ENCODE measurements around the gene HIP1R.

Gene HIP1R

DNA sequence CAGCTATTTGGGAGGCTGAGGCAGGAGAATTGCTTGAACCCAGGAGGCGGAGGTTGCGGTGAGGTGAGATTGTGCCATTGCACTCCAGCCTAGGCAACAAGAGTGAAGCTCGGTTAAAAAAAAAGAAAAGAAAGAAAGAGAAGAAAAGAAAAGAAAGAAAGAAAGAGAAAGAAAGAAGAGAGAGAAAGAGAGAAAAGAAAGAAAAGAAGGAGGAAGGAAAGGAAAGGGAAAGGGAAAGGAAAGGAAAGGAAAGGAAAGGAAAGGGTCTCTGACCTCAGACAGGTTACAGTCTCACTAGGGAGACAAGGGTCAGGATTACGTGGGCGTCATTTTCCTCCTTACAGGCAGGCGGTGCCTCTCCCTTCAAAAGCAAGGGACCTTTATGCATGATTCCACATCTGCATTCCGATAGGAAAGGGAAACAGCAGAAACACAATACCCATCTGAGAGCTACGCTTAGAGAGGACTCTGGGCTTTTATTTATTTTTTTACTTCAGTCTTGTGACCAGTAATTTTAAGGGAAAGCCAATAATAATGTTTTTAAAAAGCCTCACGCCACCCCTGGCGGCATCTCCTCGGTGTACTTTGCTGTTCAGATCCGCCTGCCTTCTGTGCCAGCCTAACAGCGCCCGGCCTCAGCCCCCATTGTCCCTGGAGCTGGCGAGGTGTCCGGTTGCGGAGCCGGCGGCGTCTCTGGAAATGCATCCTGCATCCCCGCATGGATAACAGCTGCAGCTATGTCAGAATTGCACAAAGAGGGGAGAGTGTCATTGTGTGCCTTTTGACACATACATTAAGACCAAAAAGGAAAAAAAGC is 945 bp upstream of the HIP1R start:
- DNase-seq (ENCODE audit: low spot score) = peak; percentile 73

- DNase-seq (ENCODE audit: low spot score) = peak; percentile 85
Measured at GRCh38 chr12:122835750-122836026, 431 bp downstream of the HIP1R start.

- no peak for DNase-seq (ENCODE audit: low spot score)
Measured at GRCh38 chr12:122836027-122836921, 1.0 kb downstream of the HIP1R start.

GRCh38 chr12:122837306-122838265 is 2.3 kb downstream of the HIP1R start:
- DNase-seq (ENCODE audit: low spot score) = no peak

- DNase-seq (ENCODE audit: low spot score) = no peak
Measured at GRCh38 chr12:122838841-122839240, 3.6 kb downstream of the HIP1R start.

DNA sequence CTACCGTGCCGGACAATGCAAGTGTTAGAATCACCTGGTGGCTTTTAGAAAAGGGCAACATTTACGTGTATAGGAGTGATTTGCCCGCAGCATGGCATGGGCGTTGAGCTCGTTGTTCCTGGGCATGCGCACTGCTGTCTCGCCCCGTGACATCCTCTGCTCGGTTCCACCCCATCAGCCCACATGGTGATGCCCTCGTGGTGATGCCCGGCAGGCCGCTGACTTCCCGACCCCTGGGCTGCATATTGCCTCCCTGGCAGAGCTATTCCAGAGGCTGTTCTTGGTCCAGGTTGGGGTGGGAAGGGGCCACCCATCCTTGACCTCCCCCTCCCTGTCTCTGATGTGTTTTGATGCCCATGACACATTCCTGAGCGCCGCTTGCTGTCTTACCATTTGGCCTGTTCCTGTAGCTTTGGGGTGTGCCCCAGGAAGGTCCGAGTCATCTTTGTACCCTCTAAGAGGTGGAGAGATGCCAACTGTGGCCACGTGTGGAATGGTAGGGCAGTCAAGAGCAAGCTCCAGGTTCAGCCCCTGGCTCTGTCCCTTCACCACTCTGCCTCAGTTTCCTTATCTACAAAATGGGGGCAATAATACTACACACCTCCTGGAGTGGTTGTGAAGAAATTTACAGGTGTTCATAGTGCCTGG is 4.8 kb downstream of the HIP1R start:
- no peak for DNase-seq (ENCODE audit: low spot score)

DNA sequence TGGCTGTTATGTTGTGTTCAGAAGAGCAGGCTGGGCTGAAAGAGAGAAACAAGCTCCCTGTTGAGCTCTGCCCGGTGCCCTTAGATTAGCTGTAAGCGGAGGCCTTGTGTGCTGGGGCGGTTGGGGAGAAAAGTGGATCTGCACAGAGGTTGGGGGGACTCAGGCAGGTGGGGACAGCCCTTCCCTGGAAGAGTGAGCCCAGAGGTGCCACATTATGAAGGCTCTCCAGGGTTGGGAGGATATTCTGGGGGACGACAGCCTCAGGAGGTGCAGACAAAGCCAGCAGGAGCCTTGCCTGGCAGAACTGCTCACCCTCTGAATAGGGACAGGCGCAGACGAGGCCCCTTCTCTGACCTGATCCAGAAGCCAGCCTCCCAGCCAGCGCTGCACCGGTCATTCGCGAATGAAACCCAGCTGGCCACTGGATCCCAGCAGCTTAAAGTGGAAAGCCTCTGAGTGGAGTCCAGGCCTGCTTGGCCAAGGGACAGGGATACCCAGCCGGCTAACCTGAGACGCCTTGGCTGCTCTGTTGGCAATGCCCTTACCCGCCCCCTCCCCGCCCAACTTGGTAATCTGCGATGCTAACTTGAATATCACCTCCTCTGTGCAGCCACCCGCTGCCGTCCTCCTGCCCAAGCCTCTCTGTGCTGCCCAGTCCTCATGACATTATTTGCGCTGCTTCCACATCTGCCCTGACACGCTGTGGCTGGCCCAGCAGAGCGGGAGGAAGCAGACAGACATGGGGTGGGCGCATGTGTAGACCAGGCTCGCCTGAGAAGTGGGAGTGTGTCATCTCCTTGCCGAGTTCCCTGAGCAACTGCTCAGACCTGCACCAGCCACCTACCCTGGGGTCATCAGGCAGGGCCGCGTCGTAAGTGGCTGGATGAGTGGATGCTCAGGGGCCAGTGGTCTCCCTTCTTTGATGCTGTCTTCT is 5.6 kb downstream of the HIP1R start:
- DNase-seq (ENCODE audit: low spot score) = no peak

- DNase-seq (ENCODE audit: low spot score) = no peak
Measured at GRCh38 chr12:122841544-122842321, 6.5 kb downstream of the HIP1R start.

DNA sequence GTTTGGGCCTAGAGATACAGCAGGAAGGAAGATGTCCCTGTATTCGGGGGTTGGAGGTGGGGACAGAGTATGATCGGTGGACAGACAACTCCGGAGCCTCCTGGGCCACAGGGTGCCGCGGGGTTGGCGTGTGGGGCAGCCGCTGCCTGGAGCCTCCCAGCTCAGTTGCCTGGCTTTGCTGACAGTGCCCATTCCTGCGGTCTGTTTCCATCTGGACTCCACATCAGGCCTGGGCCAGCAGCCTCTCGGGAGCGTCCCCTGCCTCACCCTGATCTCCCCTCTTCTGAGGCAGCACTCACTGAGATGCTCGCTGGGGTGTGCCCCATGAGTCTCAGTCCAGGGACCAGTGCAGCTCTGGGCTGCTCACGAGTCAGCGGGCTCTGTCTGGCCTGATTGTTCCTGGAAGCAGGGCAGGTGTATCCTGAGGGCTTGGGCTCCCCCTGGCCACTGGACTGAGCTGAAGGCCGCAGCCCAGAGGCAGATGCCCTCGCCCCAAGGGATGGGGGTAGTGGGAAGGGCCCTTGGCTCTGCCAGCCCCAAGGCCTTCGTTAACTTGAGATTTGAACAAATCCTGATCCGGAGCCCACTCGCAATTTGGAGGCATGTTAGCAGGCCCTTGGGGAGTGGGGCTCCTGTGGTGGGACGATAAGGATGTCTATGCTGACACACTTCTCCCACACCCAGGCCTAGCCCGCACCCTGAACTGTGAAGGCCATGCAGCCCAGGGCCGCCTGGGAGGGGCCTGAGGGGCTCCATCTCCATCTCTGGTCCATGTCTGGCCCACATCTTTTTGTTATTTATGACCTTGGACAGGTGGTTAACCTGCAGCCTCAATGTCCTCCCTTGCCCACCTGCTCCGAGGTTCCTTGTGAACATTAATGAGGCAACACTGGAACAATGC is 7.5 kb downstream of the HIP1R start:
- DNase-seq (ENCODE audit: low spot score) = no peak

- no peak for DNase-seq (ENCODE audit: low spot score)
Measured at GRCh38 chr12:122843455-122843854, 8.2 kb downstream of the HIP1R start.

DNA sequence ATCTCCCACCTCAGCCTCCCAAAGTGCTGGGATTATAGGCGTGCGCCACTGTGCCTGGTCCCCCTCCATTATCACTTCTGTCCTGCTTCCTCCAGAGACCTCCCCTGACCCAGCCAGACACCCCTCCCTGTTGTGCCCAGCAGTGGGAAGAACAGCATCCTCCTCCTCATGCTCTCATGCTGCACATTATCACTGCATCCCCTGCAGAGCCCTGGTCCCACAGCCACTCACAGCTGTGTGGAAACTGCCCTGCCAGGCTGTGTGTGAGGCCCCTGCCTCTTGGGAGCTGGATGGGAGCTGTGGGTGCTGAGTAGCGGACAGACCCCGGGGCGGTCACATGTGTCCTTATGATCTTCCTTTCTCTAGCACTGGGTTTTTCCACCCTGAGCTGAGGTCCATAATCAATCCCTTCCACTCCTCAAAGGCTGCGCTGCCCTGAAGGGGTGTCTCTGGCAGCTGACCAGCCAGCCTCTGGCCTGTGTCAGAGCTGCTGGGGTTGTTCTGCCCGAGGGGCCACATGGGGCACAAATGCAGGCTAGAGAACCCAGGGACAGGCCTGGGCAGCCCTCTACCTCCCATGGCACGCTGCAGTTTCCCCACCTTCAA is 9.2 kb downstream of the HIP1R start:
- no peak for DNase-seq (ENCODE audit: low spot score)

DNA sequence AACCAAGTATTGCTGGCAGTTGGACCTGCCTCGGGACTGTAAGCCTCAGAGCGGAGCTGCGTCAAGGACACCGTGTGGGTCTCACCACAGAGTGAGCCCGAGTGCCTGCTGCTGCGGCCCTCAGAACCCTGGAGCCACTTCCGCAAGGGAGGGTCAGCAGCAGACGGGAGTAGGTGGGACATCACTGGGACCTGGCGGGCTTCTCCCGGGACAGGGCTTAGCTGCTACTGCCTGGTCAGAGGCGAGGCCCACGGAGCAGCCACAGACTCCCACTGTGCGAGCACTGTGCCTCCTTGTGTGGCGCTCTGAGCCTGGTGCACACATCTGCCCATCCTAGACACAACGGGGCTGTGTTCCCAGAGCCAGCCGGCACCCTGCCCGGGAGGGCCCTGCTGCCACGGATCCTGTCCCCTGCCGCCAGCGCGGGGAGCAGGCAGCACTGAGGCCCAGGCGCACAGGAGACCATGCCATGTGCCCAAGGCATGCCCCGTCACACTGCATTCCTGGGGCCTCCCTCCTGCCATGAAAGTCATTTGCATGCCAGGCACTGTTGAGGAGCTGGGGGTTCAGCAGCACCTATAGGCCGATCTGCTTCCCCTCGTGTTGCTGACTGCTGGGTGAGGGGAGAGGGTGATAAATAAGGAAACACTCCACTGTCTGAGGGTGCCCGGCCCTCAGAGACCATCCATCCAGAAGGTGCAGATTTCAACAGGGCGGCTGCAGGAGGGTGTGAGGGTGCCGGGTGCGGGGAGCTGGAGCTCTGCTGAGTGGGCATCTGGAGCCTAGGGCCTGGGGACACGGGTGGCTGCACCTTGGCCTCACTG is 10.0 kb downstream of the HIP1R start:
- DNase-seq (ENCODE audit: low spot score) = no peak

- DNase-seq (ENCODE audit: low spot score) = no peak
Measured at GRCh38 chr12:122845865-122846621, 10.8 kb downstream of the HIP1R start.

DNA sequence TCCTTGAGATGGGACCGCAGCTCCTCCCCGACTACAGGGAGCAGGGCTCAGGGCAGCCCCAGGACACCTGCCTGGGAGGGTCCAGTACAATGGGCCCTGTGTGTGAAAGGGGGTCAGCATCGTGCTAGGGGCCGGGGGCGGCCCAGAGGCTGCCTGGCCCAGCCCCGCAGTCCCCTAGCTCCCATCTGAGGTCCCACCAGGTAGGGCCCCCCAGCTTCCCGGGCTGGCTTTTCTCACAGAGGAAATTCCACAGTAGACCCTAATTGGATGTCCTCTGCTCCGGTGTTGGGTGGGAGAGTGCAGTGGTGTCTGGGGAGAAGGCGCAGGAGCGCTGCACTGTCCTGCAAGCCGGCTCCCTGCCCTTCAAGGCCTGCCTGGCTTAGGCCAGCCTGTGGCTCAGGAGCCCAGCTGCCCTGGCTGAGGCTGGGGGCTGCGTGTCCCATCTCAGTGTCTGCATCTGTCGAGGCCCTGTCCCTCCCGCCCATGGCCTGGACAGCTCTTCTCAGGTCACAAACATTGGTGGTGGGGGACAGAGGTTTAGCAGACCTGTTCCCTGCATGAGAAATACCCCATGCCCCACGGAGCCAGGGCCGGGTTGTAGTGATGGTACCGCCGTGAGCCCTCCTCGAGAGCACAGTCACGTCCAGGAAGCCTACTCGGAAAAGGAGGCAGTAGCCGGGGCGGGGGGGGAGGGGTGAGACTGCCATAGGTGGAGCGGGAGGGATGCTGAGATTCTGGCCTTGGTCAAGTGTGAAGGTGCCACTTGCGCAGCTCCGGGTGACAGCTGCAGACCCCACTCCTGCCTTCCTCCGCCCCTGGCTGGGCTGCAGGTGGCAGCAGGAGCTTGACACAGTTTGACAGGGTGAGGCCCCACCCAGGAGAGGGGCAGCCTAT is 11.6 kb downstream of the HIP1R start:
- DNase-seq (ENCODE audit: low spot score) = no peak

DNA sequence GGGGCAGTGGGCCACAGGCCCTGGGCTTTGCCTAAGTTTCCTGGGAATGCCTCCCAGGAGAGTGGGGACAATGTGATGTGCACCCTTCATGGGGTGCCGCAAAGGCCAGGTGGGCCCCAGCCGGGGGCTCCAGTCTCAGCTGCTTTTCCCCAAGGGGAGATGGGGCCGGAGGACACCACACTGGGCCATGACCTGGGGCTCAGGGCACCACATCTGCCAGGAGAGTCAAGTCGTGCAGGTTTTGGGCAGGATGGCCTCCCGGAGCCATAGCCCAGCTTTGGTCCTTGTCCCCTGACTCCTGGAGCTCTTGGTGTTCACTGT is 12.2 kb downstream of the HIP1R start:
- DNase-seq (ENCODE audit: low spot score) = no peak

DNA sequence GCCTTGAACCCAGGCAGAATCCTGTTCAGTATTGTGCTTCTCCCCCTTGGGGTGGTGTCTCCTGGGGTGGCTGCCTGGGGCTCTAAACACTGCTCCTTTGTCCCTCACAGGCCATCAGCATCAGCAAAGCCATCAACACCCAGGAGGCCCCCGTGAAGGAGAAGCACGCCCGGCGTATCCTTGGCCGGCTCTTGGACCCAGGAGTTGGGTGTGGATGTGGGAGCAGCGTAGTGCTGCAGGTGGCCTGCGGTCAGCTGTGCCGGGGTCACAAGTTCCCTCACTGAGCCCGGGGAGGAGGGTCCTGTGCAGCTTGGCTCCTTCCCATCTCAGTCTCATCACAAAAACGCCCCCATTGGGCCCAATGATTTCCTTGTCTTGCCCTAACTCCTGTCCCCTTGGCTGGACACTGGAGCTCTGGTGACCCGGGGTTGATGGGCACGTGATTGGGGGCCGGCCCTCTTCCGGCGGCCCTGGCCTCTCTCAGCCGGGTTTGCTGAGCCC is 12.7 kb downstream of the HIP1R start:
- DNase-seq (ENCODE audit: low spot score) = no peak
